A549 (cell line): ENCODE data around the gene DPAGT1. TPM values are rescaled to one million over a fixed set of nuclear protein-coding genes. Genes with fewer than 3 reads are reported as not detected.

Experiments used
- ATAC-seq, 2 experiments: fragments of 200-7000 bp in 1 of 2; fragments of >200 bp in 1 of 2; cut with Nextera tagmentation in 1 of 2; cut with Tn5 transposase in 1 of 2; 3 replicates each; pipeline versions ENCODE4 v1.8.0 to v1.9.1; 2018 to 2020; ENCODE audit warnings: mild to moderate bottlenecking in 1 of 2, moderate library complexity in 1 of 2
- CTCF ChIA-PET: fragments of 300-600 bp; sonication (Branson Sonifier 250); formaldehyde crosslinking; extraction: SDS; loops from one replicate; lab custom pipeline; 2021; ENCODE audit warnings: antibody characterized with exemption, inconsistent platforms; lab: Yijun Ruan, JAX
- POLR2A ChIA-PET: fragments of 350-600 bp; formaldehyde crosslinking; extraction: SDS; loops from one replicate; lab custom pipeline; 2021; ENCODE audit warnings: antibody characterized with exemption, inconsistent platforms; lab: Yijun Ruan, JAX
- DNase-seq, 2 experiments: peaks; one replicate each; pipeline versions ENCODE4 v3.0.0 to v3.0.0-alpha.2; 2011 to 2016; ENCODE audit warnings: low read depth in 1 of 2, low spot score in 1 of 2
- FAIRE-seq: peaks from 2 replicates; lab custom pipeline; 2011; peaks lifted over from hg19 to GRCh38; lab: Jason Lieb, UNC
- H3K27ac ChIP-seq, 2 experiments: fragments of >200 bp; sonication (Bioruptor Twin); formaldehyde crosslinking; 3 replicates each; pipeline ENCODE4 v1.5.1; 2016 to 2017
- H3K4me1 ChIP-seq: fragments of >200 bp; sonication (Bioruptor Twin); formaldehyde crosslinking; 3 replicates; pipeline ENCODE4 v1.6.1; 2016
- H3K4me2 ChIP-seq: fragments of >200 bp; sonication (Bioruptor Twin); formaldehyde crosslinking; 3 replicates; pipeline ENCODE4 v1.6.1; 2016
- H3K4me3 ChIP-seq: fragments of >200 bp; sonication (Bioruptor Twin); formaldehyde crosslinking; 3 replicates; pipeline ENCODE4 v1.5.1; 2016
- H3K9me3 ChIP-seq: fragments of >200 bp; sonication (Bioruptor Twin); formaldehyde crosslinking; 3 replicates; pipeline ENCODE4 v1.6.1; 2016
- CBX2 ChIP-seq: fragments of 200-600 bp; sonication (generic); IDR thresholded peaks from 2 replicates; pipeline ENCODE4 v1.6.1; 2016; ENCODE audit warnings: low read depth, mild to moderate bottlenecking, borderline replicate concordance
- EHMT2 ChIP-seq: fragments of 200-600 bp; sonication (generic); IDR thresholded peaks from 2 replicates; pipeline ENCODE4 v1.6.1; 2016; ENCODE audit warnings: antibody characterized with exemption, low read depth, mild to moderate bottlenecking, moderate library complexity
- EP300 ChIP-seq, 2 experiments: fragments of >200 bp; sonication (Bioruptor Twin); formaldehyde crosslinking; IDR thresholded peaks; 2 replicates in 1 of 2; 3 replicates in 1 of 2; pipeline ENCODE4 v1.6.1; 2016 to 2017
- FOSB ChIP-seq: fragments of 250-450 bp; sonication (Bioruptor Pico); IDR thresholded peaks from 2 replicates; pipeline ENCODE4 v1.5.0; 2020; ENCODE audit warnings: mild to moderate bottlenecking, moderate library complexity
- GATA3 ChIP-seq: IDR thresholded peaks from 2 replicates; pipeline ENCODE4 v1.6.1; 2012; ENCODE audit warnings: borderline replicate concordance
- HEYL ChIP-seq: fragments of 250-450 bp; sonication (Bioruptor Pico); IDR thresholded peaks from 2 replicates; pipeline ENCODE4 v1.8.0; 2021; ENCODE audit warnings: mild to moderate bottlenecking, moderate library complexity
- HMGXB4 ChIP-seq: fragments of 250-450 bp; sonication (Bioruptor Pico); IDR thresholded peaks from 2 replicates; pipeline ENCODE4 v1.5.0; 2021; ENCODE audit warnings: mild to moderate bottlenecking, moderate library complexity, borderline replicate concordance
- HOXB5 ChIP-seq: fragments of 250-450 bp; sonication (Bioruptor Pico); IDR thresholded peaks from 2 replicates; pipeline ENCODE4 v1.5.0; 2020; ENCODE audit warnings: mild to moderate bottlenecking, moderate library complexity
- JUN ChIP-seq, 2 experiments: fragments of >200 bp; sonication (Bioruptor Twin); formaldehyde crosslinking; IDR thresholded peaks; 2 replicates in 1 of 2; 3 replicates in 1 of 2; pipeline ENCODE4 v1.6.1; 2016 to 2017
- JUNB ChIP-seq: fragments of >200 bp; sonication (Bioruptor Twin); formaldehyde crosslinking; IDR thresholded peaks from 2 replicates; pipeline ENCODE4 v1.6.1; 2016
- POLR2AphosphoS2 ChIP-seq: conservative IDR thresholded peaks from 2 replicates; pipeline ENCODE4 v1.6.1; 2012; ENCODE audit warnings: low read length, improper control_type of control experiment, inconsistent platforms
- RAD21 ChIP-seq, 2 experiments: fragments of >200 bp in 1 of 2; sonication (Bioruptor Twin) in 1 of 2; formaldehyde crosslinking in 1 of 2; IDR thresholded peaks in 1 of 2; conservative IDR thresholded peaks in 1 of 2; 2 replicates in 1 of 2; 3 replicates in 1 of 2; pipeline ENCODE4 v1.6.1; 2012 to 2018; ENCODE audit warnings: inconsistent platforms in 1 of 2
- RCOR1 ChIP-seq: fragments of 150-350 bp; IDR thresholded peaks from 2 replicates; pipeline ENCODE4 v1.6.1; 2014; ENCODE audit warnings: antibody characterized with exemption, low read length, low read depth
- ZNF302 ChIP-seq: fragments of 250-450 bp; sonication (Bioruptor Pico); IDR thresholded peaks from 2 replicates; pipeline ENCODE4 v1.9.0; 2021; ENCODE audit warnings: inconsistent platforms, mild to moderate bottlenecking, moderate library complexity
- WGBS: methylation state at CpG from one replicate; pipeline ENCODE4 v1.1.6; 2017; ENCODE audit errors: missing lambda C conversion rate; 5-methylcytosine and 5-hydroxymethylcytosine counted together
- polyA plus RNA-seq, 4 experiments: library from polyadenylated mRNA; depleted of rRNA in 3 of 4; stranded (reverse); fragments of >200 nt; fragmentation: RNase III in 1 of 4; extraction: RNeasy Plus Mini Kit Qiagen cat#74134 plus additional on column Dnase treatment in 1 of 4; gene quantifications; 2 replicates in 3 of 4; 3 replicates in 1 of 4; pipeline ENCODE4 v1.2.3, GENCODE V29; 2011 to 2017

DPAGT1 gene
- polyA plus RNA-seq, 2 of the 4 experiments (the other 2 are of a cell fraction), result 43.7 to 81.4 TPM

- FAIRE-seq (no peak), DNase-seq (no peak), ATAC-seq (no peak)
- Histone ChIP-seq H3K4me3 (no peak overlapping the region), H3K4me2 (no peak overlapping the region), H3K27ac (no peak overlapping the region), H3K4me1 (peaks cover 2% of the 10 kb centered on the region; the same call in 2 of the 3 replicates), H3K9me3 (no peaks in the 10 kb centered on the region)
- WGBS, result 94% methylated on average over 5 of the region's 9 CpGs
- ChIA-PET CTCF (no interaction called here), POLR2A (no interaction called here)
- TF ChIP-seq POLR2AphosphoS2 (no peak), HMGXB4 (CRISPR knock-in tag) (no peak)
These were observed 12.1 kb upstream of the DPAGT1 start for GRCh38 chr11:119113716-119114115.

- Histone ChIP-seq H3K27ac (no peak overlapping the region), H3K9me3 (no peaks in the 10 kb centered on the region), H3K4me2 (no peak overlapping the region)
- FAIRE-seq (no peak), ATAC-seq (no peak), DNase-seq (no peak)
- CTCF ChIA-PET, result interaction anchor here (0.7 to 2.8 kb wide), 11 partner anchors 8 to 225 kb away, joined by 3 to 9 read pairs (median 3); partner anchors contain the start of genes DPAGT1, HINFP and NLRX1
- TF ChIP-seq EP300 (IDR thresholded peaks at IDR 0.05), result no peak
- no peak for TF ChIP-seq CBX2
- TF ChIP-seq GATA3, result no peak
- no peak for TF ChIP-seq HEYL (CRISPR knock-in tag)
- TF ChIP-seq FOSB, result no peak
- no peak for TF ChIP-seq RCOR1
- no peak for TF ChIP-seq JUNB
- no peak for TF ChIP-seq JUN (IDR thresholded peaks at IDR 0.05)
- no peak for TF ChIP-seq RAD21 (conservative IDR thresholded peaks at IDR 0.05 in 1 of 2, IDR thresholded peaks at IDR 0.05 in 1 of 2)
- TF ChIP-seq EHMT2, result no peak
- TF ChIP-seq ZNF302 (CRISPR knock-in tag), result no peak
- TF ChIP-seq, all 56 proteins: peak for 0
- WGBS, result 77% methylated on average over 11 of the region's 12 CpGs
- POLR2A ChIA-PET, result interaction anchor here (1.8 to 2.4 kb wide), 2 partner anchors 9 to 10 kb away, joined by 9 to 10 read pairs; partner anchors contain the start of genes DPAGT1 and HINFP
- H3K4me3 ChIP-seq, result no peak overlapping the region
- peaks cover 11% of the 10 kb centered on the region for H3K4me1 ChIP-seq
These were observed 10.8 kb upstream of the DPAGT1 start for GRCh38 chr11:119112314-119113020.

GRCh38 chr11:119111361-119111925, 9.8 kb upstream of the DPAGT1 start:
- H3K9me3 ChIP-seq, result no peaks in the 10 kb centered on the region
- TF ChIP-seq RAD21 (conservative IDR thresholded peaks at IDR 0.05 in 1 of 2, IDR thresholded peaks at IDR 0.05 in 1 of 2) (no peak), HOXB5 (no peak), HMGXB4 (CRISPR knock-in tag) (no peak)
- no peak overlapping the region for H3K27ac ChIP-seq
- ChIA-PET POLR2A (interaction anchor here (1.8 to 2.4 kb wide), 2 partner anchors 9 to 10 kb away, joined by 9 to 10 read pairs; partner anchors contain the start of genes DPAGT1 and HINFP), CTCF (interaction anchor here (0.7 to 2.8 kb wide), 7 partner anchors 9 to 226 kb away, joined by 3 to 9 read pairs (median 3); partner anchors contain the start of gene NLRX1)
- no peak for FAIRE-seq
- DNase-seq, result no peak
- peaks cover 14% of the 10 kb centered on the region for H3K4me1 ChIP-seq
- no peak overlapping the region for H3K4me2 ChIP-seq
- ATAC-seq, result no peak
- 89% methylated on average over 7 of the region's 11 CpGs for WGBS
- no peak overlapping the region for H3K4me3 ChIP-seq
